Body of pancreas (tissue), 4 donors: Measurements from ENCODE around the gene DDX50. TPM values are rescaled to one million over a fixed set of nuclear protein-coding genes. Genes with fewer than 3 reads are reported as not detected.
"Not testable (repeated sequence)": the region's sequence is repeated elsewhere in the genome, so short reads cannot be mapped to it uniquely, and the experiment has no call there.

Experiments
- ATAC-seq: fragments of 150-250 bp; one replicate; pipeline ENCODE4 v1.9.1; 2016
- DNase-seq, 4 donors: peaks; one replicate each; pipeline ENCODE4 v3.0.0-alpha.2; 2019
- H3K27ac ChIP-seq, 4 donors: fragments of 200-600 bp; sonication (generic); 1 replicate in 3 of 4; 2 replicates in 1 of 4; pipeline versions ENCODE4 v1.5.1 to v1.6.1; 2016 to 2019; ENCODE audit warnings: mild to moderate bottlenecking in 1 of 4, mixed read lengths in 1 of 4, moderate library complexity in 1 of 4
- H3K27me3 ChIP-seq, 2 donors: fragments of 200-600 bp; sonication (generic); one replicate each; pipeline ENCODE4 v1.6.0; 2016; ENCODE audit warnings: mild to moderate bottlenecking in 1 of 2
- H3K36me3 ChIP-seq, 2 donors: fragments of 200-600 bp; sonication (generic); replicated peaks in 1 of 2; 2 replicates each; pipeline ENCODE4 v1.5.1; 2016; ENCODE audit warnings: low read depth in 2 of 2; ENCODE audit not compliant: insufficient read depth in 1 of 2
- H3K4me1 ChIP-seq: fragments of 200-600 bp; sonication (generic); one replicate; pipeline ENCODE4 v1.6.0; 2016
- H3K4me3 ChIP-seq, 2 donors: fragments of 200-600 bp; sonication (generic); 1 replicate in 1 of 2; 2 replicates in 1 of 2; pipeline ENCODE4 v1.5.1; 2016 to 2019
- H3K9me3 ChIP-seq, 3 donors: fragments of 200-600 bp; sonication (generic); 1 replicate in 2 of 3; 2 replicates in 1 of 3; pipeline ENCODE4 v1.5.1; 2016
- POLR2A ChIP-seq, 3 donors: fragments of 450-650 bp; IDR thresholded peaks; one replicate each; pipeline ENCODE4 v1.6.1; 2016; ENCODE audit warnings: antibody characterized with exemption in 3 of 3, mild to moderate bottlenecking in 2 of 3
- WGBS, 2 donors: methylation state at CpG; one replicate each; pipeline ENCODE4 v1.1.5; 2017; 5-methylcytosine and 5-hydroxymethylcytosine counted together
- intact Hi-C: fragments of 100-400 bp; cut with DNase I; formaldehyde crosslinking; loops from one replicate; pipeline ENCODE4 v1.15.1; 2023
- total RNA-seq, 2 donors: library from RNA; depleted of rRNA; stranded (reverse); fragments of >200 nt; gene quantifications; one replicate each; pipeline ENCODE4 v1.1.0, GENCODE V29; 2016
- TF ChIP-seq, protein P1 (sequence below), 7 experiments: fragments of 450-650 bp in 4 of 7; fragments of 200-600 bp in 3 of 7; sonication (generic) in 3 of 7; IDR thresholded peaks; one replicate each; pipeline ENCODE4 v1.5.1; 2016 to 2019; ENCODE audit warnings: antibody characterized with exemption in 7 of 7

DDX50 gene
- total RNA-seq, 2 donors from 2014 or later, result 22.3 to 23.7 TPM

DNA sequence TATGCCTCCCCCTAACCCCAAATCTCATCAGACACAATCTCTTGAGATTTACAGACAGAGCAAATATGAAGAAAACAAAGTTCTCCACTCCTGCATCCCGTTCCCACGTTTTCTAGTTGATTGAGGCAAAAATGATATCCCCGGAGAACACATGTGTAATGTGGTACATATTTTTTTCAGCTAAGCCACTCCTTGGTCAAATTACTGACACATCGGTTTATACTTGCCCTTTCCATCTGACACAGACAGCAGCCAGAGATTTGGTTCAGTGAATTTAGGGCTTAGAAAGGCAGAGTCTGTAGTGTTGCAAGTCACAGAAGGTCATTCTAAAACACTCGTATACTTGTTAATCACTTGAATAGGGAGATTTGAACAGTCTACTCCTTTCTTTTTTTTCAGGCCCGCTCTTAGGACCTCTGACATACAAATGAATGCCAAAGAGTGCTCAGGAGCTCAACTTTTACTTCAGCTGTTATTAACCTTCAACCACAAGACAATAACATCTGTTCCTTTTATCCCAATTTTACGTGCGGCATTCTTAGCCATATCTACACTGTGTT is 1.8 kb upstream of the DDX50 start:
- H3K36me3 ChIP-seq, result no peaks in the 10 kb centered on the region
- intact Hi-C loops, result no loop called here
- H3K9me3 ChIP-seq, result no peaks in the 10 kb centered on the region

DNA sequence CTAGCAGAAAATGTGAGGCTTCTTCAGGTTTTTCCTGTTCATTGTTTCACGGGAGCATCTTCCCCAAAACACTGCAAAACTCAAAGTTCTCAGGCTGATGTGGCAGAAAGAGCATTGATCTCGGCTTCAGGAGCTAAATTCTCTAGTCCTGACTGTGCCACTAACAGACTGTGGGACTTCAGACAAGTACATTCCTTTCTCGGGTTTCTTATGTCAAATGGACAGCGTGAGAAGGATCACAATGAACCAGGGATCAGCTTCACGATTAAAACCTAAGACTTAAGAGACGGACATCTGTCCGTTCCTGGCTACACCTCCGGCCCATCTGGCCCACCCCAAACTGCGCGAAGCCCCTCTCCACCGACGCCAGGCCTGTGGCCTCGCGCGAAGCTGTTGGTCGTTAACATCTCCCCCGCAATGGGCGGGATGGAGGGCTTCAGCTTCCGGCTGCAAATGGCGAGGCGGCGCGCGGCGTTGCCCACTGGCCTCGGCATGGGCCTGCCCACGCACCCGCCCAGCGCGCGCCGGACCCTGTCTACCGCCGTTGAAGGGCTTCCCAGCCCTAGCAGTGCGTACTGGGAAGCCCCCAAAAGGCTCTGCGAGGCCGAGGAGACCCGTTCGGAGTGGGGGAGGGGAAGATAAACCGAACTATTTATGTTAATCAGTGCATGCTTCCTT is 549 bp upstream of the DDX50 start:
- H3K27ac ChIP-seq, result peak overlapping the region; percentile 97 to 99 (median 98)
- H3K4me1 ChIP-seq, result peaks cover 28% of the 10 kb centered on the region
- TF ChIP-seq POLR2A (IDR thresholded peaks at IDR 0.05), result no peak
- TF ChIP-seq, protein P1, sequence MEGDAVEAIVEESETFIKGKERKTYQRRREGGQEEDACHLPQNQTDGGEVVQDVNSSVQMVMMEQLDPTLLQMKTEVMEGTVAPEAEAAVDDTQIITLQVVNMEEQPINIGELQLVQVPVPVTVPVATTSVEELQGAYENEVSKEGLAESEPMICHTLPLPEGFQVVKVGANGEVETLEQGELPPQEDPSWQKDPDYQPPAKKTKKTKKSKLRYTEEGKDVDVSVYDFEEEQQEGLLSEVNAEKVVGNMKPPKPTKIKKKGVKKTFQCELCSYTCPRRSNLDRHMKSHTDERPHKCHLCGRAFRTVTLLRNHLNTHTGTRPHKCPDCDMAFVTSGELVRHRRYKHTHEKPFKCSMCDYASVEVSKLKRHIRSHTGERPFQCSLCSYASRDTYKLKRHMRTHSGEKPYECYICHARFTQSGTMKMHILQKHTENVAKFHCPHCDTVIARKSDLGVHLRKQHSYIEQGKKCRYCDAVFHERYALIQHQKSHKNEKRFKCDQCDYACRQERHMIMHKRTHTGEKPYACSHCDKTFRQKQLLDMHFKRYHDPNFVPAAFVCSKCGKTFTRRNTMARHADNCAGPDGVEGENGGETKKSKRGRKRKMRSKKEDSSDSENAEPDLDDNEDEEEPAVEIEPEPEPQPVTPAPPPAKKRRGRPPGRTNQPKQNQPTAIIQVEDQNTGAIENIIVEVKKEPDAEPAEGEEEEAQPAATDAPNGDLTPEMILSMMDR (IDR thresholded peaks at IDR 0.05), result no peak
- DNase-seq, result no peak
- peak; percentile 57 for ATAC-seq
- intact Hi-C loops, result no loop called here
- H3K4me3 ChIP-seq, result peak overlapping the region; percentile 76 to 99
- no peaks in the 10 kb centered on the region for H3K36me3 ChIP-seq
- no peaks in the 10 kb centered on the region for H3K9me3 ChIP-seq
- no peaks in the 10 kb centered on the region for H3K27me3 ChIP-seq
- WGBS, 2 donors, result 3 to 11% methylated on average over 10 to 35 of the region's 40 CpGs

More for the DNA sequence above, 1.8 kb upstream of the DDX50 start:
- TF ChIP-seq, protein P1 (IDR thresholded peaks at IDR 0.05), result no peak
- no peak for TF ChIP-seq POLR2A (IDR thresholded peaks at IDR 0.05)
- H3K27ac ChIP-seq, result no peak overlapping the region
- DNase-seq, result no peak
- no peaks in the 10 kb centered on the region for H3K27me3 ChIP-seq
- 79 to 81% methylated on average over 8 of the region's 8 CpGs for WGBS, 2 donors
- no peak overlapping the region for H3K4me3 ChIP-seq
- H3K4me1 ChIP-seq, result peaks cover 28% of the 10 kb centered on the region
- ATAC-seq, result no peak

- WGBS, 2 donors, result 45 to 49% methylated on average over 5 of the region's 5 CpGs
- no peaks in the 10 kb centered on the region for H3K36me3 ChIP-seq
- intact Hi-C loops, result no loop called here
- DNase-seq (no peak), ATAC-seq (no peak)
- H3K4me3 ChIP-seq, result no peak overlapping the region
- H3K9me3 ChIP-seq, result no peaks in the 10 kb centered on the region
- H3K27me3 ChIP-seq, result no peaks in the 10 kb centered on the region
- H3K27ac ChIP-seq, result no peak overlapping the region
- peaks cover 28% of the 10 kb centered on the region for H3K4me1 ChIP-seq
- TF ChIP-seq, protein P1 (IDR thresholded peaks at IDR 0.05), result no peak
- no peak for TF ChIP-seq POLR2A (IDR thresholded peaks at IDR 0.05)
Measured at GRCh38 chr10:68902382-68902781, 1.3 kb downstream of the DDX50 start.

DNA sequence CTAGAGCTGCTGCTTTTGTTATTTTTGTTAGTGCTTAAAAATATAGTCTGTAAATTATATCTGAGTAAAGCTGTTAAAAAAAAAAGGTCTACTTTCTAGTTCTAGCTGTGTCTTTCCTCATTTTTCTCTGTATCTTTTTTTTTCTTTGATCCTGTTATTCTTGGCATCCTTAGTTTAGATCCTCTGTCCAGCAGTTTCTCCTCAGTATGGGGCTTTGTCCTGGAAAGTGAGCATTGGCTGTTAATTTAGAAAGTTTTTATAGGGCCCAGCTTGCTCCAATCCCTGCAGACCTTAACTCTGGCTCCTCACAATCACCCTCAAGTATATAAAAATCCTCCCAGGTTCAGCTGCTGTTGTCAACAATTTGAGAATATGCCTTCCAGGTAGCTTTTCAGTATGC is 23.5 kb downstream of the DDX50 start:
- Histone ChIP-seq H3K9me3 (no peaks in the 10 kb centered on the region), H3K4me3 (no peak overlapping the region), H3K4me1 (no peaks in the 10 kb centered on the region), H3K36me3 (peaks cover 0 to 4% of the 10 kb centered on the region in 2 donors), H3K27ac (no peak overlapping the region), H3K27me3 (no peaks in the 10 kb centered on the region)
- intact Hi-C loops, result no loop called here
- no peak for TF ChIP-seq POLR2A (IDR thresholded peaks at IDR 0.05)
- TF ChIP-seq, protein P1 (IDR thresholded peaks at IDR 0.05), result no peak
- DNase-seq (no peak), ATAC-seq (no peak)

DNA sequence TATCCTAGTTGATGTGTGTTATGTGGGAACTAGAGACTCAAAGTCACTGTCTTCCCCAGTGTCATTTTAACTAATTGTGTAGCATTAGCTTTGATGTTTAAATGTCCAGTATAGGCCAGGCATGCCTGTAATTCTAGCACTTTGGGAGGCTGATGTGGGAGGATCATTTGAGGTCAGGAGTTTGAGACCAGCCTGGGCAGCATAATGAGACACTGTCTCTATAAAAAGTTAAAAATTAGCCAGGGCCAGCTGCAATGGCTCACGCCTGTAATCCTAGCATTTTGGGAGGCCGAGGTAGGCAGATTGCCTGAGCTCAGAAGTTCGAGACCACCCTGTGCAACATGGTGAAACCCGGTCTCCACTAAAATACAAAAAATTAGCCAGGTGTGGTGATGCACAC is 24.4 kb downstream of the DDX50 start:
- Histone ChIP-seq H3K36me3 (peaks cover 2 to 4% of the 10 kb centered on the region in 2 donors), H3K9me3 (no peaks in the 10 kb centered on the region), H3K27ac (no peak overlapping the region), H3K4me3 (no peak overlapping the region), H3K27me3 (no peaks in the 10 kb centered on the region), H3K4me1 (no peaks in the 10 kb centered on the region)
- intact Hi-C loops, result no loop called here
- no peak for DNase-seq
- ATAC-seq, result no peak
- TF ChIP-seq, protein P1 (IDR thresholded peaks at IDR 0.05), result no peak
- no peak for TF ChIP-seq POLR2A (IDR thresholded peaks at IDR 0.05)
- 81 to 86% methylated on average over 4 of the region's 4 CpGs for WGBS, 2 donors

GRCh38 chr10:68929157-68929556 is 28.0 kb downstream of the DDX50 start:
- DNase-seq, ATAC-seq, H3K27me3 ChIP-seq, H3K27ac ChIP-seq, intact Hi-C loops, H3K4me1 ChIP-seq, H3K9me3 ChIP-seq, H3K36me3 ChIP-seq, H3K4me3 ChIP-seq: not testable (repeated sequence)
- 91 to 100% methylated on average over 2 of the region's 2 CpGs for WGBS, 2 donors

DNA sequence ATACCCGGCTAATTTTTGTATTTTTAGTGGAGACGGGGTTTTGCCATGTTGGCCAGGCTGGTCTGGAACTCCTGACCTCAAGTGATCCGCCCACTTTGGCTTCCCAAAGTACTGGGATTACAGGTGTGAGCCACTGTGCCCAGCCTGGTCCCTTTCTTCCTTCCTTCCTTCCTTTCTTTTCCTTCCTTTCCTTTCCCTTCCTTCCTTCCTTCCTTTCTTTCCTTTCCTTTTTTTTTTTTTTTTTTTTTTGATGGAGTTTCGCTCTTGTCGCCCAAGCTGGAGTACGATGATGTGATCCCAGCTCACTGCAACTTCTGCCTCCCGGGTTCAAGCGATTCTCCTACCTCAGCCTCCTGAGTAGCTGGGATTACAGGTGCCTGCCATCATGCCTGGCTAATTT is 28.8 kb downstream of the DDX50 start:
- DNase-seq, ATAC-seq, H3K4me3 ChIP-seq, H3K4me1 ChIP-seq, H3K27ac ChIP-seq, intact Hi-C loops, H3K36me3 ChIP-seq, H3K9me3 ChIP-seq, H3K27me3 ChIP-seq: not testable (repeated sequence)
- 94 to 98% methylated on average over 8 of the region's 8 CpGs for WGBS, 2 donors
